Activated CD4-positive, alpha-beta T cell treated with anti-CD3 and anti-CD28 coated beads for 1 hour (primary cell): Measurements from ENCODE around the gene CPNE6.

ENCODE experiments used
- DNase-seq: peaks from one replicate; pipeline ENCODE4 v3.0.0-alpha.2; 2020

The CPNE6 gene

GRCh38 chr14:24108336-24108874 is 37.0 kb downstream of the CPNE6 start:
- no peak for DNase-seq

- no peak for DNase-seq
Measured at GRCh38 chr14:24110060-24110459, 38.7 kb downstream of the CPNE6 start.

- no peak for DNase-seq
Measured at GRCh38 chr14:24110523-24110922, 39.2 kb downstream of the CPNE6 start.

GRCh38 chr14:24113379-24113800 is 42.0 kb downstream of the CPNE6 start:
- DNase-seq: no peak

- DNase-seq: peak; percentile 62
Measured at GRCh38 chr14:24113801-24114531, 42.6 kb downstream of the CPNE6 start.

GRCh38 chr14:24114532-24115421 is 43.4 kb downstream of the CPNE6 start, which contains the start of the genes DCAF11 and NRL:
TSS of gene DCAF11 (plus strand) at chr14:24114777. CDS start at chr14:24115595, 818 bp downstream.
TSS of gene NRL (minus strand) at chr14:24114949. CDS start at chr14:24082848, 32,101 bp downstream.
- DNase-seq: peak; percentile 97

- no peak for DNase-seq
Measured at GRCh38 chr14:24115422-24116127, 44.2 kb downstream of the CPNE6 start.

GRCh38 chr14:24116128-24116814 is 44.9 kb downstream of the CPNE6 start:
- DNase-seq: no peak

- no peak for DNase-seq
Measured at GRCh38 chr14:24117179-24117578, 45.8 kb downstream of the CPNE6 start.

- DNase-seq: no peak
Measured at GRCh38 chr14:24119691-24120090, 48.3 kb downstream of the CPNE6 start.

GRCh38 chr14:24121210-24121609 is 49.8 kb downstream of the CPNE6 start:
- no peak for DNase-seq

- no peak for DNase-seq
Measured at GRCh38 chr14:24122416-24122815, 51.1 kb downstream of the CPNE6 start.

GRCh38 chr14:24122898-24123297 is 51.5 kb downstream of the CPNE6 start:
- DNase-seq: no peak

GRCh38 chr14:24123424-24124417 is 52.4 kb downstream of the CPNE6 start:
- DNase-seq: no peak

- DNase-seq: no peak
Measured at GRCh38 chr14:24126939-24127338, 55.6 kb downstream of the CPNE6 start.

- DNase-seq: no peak
Measured at GRCh38 chr14:24127673-24128072, 56.3 kb downstream of the CPNE6 start.
